GM18526 (cell line): ENCODE measurements around the gene PRR35.

Source experiments
- POLR2A ChIP-seq: IDR thresholded peaks from 3 replicates; pipeline ENCODE4 v1.6.1; 2011; ENCODE audit not compliant: insufficient read length; ENCODE audit errors: extremely low read depth

The PRR35 gene

GRCh38 chr16:586047-586644 is 26.0 kb downstream of the PRR35 start:
- TF ChIP-seq POLR2A: no peak

GRCh38 chr16:586645-587590 is 26.7 kb downstream of the PRR35 start:
- peak; percentile 28 for TF ChIP-seq POLR2A

DNA sequence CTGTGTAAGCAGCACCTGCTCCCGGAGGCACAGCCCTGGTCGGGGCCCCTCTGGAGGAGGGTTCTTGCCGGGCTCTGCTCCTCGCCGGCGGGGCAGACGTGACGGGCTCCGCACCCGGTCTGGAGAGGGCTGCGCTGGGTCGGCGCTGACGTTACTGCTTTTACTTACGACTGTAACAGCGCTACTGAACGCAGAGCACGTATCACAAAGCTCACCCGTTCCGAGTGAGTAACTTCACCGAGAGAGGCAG is 28.4 kb downstream of the PRR35 start:
- no peak for TF ChIP-seq POLR2A

GRCh38 chr16:588889-589657 is 28.9 kb downstream of the PRR35 start:
- peak; percentile 87 for TF ChIP-seq POLR2A

DNA sequence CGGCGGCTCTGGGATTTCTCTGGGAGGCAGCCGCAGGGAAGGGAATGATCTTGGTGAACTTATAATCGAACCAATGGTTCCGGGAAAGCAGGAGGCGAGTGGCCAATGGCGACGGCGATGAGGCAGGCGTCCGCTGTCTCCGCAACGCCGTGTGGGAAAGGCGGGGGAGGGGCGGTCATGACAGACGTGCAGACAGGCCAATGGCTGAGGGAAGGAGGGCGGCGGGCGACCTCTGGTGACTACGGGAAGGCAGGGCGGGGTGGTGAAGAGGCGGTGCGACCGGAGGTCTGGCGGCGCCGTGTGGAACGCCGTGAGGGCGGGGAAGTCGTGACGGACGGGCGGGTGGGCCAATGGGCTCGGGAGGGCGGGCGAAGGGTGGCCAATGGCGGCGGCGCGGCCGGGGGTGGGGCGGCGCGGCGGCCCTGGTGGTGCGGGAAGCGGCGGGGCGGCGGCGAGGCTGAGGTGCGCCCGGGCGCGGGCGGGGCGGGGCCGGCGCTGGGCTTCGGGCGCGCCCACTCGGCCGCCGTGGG is 29.5 kb downstream of the PRR35 start, which contains the start of gene RAB40C:
Gene RAB40C (plus strand): TSS at position 409 of the 530 bp plus-strand sequence. CDS start 226 bp downstream, outside the sequence.
- peak; percentile 45 for TF ChIP-seq POLR2A

DNA sequence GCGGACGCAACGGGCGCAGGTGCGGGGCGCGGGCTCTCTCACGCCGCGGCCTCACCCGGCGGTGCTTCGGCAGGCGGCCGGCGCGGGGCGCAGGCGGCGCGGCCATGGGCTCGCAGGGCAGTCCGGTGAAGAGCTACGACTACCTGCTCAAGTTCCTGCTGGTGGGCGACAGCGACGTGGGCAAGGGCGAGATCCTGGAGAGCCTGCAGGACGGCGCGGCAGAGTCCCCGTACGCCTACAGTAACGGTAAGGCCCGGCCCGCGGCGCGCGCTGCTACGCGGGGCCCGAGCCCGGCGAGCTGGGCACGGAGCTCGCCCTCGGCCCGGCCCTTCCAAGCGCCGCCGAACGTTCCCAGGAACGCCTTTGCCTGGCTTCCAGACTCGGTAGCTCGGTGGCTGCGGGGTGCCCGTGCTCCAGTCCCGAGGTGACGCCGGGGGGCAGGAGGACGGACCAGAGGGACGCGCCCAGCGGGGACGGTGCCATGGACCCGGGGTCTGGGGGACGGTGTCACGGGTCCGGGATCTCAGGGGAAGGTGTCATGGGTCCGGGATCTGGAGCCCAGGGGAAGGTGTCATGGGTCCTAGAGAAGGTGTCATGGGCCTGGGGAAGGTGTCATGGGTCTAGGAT is 30.1 kb downstream of the PRR35 start:
- no peak for TF ChIP-seq POLR2A

GRCh38 chr16:590815-591200 is 30.6 kb downstream of the PRR35 start:
- TF ChIP-seq POLR2A: no peak

DNA sequence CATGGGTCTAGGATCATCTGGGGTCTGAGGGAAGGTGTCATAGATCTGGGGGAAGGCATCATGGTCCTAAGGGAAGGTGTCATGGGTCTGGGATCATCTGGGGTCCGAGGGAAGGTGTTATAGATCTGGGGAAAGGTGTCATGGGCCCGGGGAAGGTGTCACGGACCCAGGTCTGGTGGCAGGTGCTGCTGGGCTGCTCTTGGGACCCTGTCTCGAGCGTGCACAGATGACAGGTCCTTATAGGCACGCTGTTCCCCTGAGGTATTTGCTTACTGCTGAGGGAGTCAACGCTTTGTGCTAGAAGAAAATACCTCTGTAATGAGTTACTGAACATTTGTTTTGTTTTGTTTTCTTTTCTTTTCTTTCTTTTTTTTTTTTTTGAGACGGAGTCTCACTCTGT is 31.0 kb downstream of the PRR35 start:
- no peak for TF ChIP-seq POLR2A

DNA sequence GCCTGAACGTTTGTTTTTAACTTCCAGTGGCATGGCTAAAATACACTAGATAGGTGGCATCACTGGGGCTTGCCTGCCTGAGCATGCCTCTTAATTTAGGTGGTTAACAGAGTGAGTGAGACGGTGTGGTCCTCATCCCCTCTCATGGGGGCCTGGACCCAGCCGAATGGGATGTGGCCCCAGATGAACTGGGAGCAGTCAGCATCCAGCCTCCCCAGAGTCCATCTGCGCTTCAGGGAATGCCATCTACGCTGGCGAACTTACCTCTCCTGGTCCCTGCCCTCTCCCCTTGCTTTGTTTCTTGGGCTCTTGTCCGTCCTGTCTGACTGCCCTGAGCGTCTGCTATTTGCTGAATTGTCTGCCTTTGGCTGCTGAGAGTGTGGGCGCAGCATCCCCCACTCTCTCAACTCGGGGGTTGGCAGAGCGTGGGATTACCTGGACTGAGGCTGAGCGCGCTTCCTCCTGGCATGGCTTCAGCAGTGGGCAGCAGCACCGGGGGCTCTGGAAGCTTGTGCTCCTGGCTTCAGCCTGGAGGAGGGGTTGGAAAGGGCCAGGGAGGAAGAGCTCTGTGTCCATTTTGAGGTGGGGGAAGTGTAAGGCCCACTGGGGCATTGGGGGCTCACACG is 31.8 kb downstream of the PRR35 start:
- no peak for TF ChIP-seq POLR2A

- no peak for TF ChIP-seq POLR2A
Observed at GRCh38 chr16:592518-593306, 32.5 kb downstream of the PRR35 start.

- TF ChIP-seq POLR2A: no peak
Observed at GRCh38 chr16:593406-593805, 33.2 kb downstream of the PRR35 start.

- TF ChIP-seq POLR2A: no peak
Observed at GRCh38 chr16:593807-594206, 33.6 kb downstream of the PRR35 start.

- no peak for TF ChIP-seq POLR2A
Observed at GRCh38 chr16:595094-595528, 34.9 kb downstream of the PRR35 start.

DNA sequence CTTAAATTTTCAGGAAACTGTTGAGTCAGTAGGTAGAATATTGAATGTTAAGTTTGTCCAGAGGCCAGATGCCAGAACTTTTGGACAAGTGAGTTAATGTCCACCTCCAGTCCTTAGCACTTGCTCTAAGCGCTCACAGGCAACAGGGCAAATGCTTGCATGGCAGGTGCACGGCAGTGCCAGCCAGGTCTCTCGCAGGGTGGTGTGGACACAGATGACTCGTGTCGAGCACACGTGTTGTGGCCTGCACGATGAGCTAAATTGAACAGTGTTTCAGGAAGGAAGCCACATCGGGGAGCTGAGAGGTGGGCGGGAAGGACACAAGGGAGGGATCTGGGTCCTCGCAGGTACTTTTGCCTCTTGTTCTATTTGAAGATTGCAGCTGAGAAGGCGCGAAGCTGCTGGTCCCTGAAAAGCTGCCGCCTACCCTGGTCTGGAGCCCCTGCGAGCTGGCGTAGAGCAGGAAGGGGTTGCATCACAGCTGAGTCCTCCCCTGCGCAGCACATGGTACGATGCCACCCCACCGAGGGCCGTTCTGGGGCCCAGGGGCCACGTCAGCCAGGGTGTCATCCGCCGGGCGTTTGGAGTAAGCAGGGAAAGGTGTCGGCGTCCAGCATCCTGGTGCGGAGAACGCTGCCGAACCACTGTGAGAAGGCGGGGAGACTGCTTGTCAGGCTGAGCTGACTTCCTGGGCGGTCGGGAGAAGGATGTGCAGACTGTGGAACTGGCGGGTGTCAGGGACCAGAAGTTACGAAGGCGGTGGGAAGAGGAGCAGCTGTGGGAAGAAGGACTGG is 35.9 kb downstream of the PRR35 start:
- no peak for TF ChIP-seq POLR2A

DNA sequence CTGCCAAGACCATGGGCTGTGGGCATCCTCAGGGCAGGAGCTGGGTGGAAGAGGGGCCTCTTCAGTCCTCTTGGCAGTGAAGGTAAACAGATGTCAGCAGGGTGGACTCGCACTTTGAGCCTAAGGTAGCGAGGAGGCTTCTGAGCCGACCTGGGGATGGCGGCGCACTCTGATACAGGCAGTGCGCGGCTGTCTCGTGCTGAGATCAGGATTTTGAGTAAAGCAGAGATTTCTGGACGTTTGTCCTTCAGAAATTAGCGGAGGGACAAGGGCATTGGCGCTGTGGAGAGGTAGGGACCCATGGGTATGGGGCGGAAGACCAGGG is 36.5 kb downstream of the PRR35 start:
- TF ChIP-seq POLR2A: no peak
